SK-N-SH (cell line): ENCODE data around the gene OR6C2.

Experiments used
- CTCF ChIP-seq: fragments of 200-600 bp; sonication (generic); IDR thresholded peaks from 2 replicates; pipeline ENCODE4 v1.6.1; 2017; ENCODE audit warnings: antibody characterized with exemption, mild to moderate bottlenecking, moderate library complexity
- EP300 ChIP-seq, 2 experiments: IDR thresholded peaks; 2 replicates each; pipeline versions ENCODE4 v1.4.0 to v1.6.1; 2012; ENCODE audit warnings: borderline replicate concordance in 1 of 2, low read depth in 1 of 2, low read length in 1 of 2
- EZH2phosphoT487 ChIP-seq: fragments of 200-600 bp; sonication (generic); IDR thresholded peaks from 2 replicates; pipeline ENCODE4 v1.6.1; 2017; ENCODE audit warnings: low read depth, mixed run types, mild to moderate bottlenecking, antibody characterized with exemption, moderate library complexity, borderline replicate concordance
- POLR2AphosphoS5 ChIP-seq: IDR thresholded peaks from 2 replicates; pipeline ENCODE4 v1.6.1; 2012; ENCODE audit warnings: low read depth, low read length
- RFX5 ChIP-seq: IDR thresholded peaks from 2 replicates; pipeline ENCODE4 v1.6.1; 2012; ENCODE audit warnings: mild to moderate bottlenecking, improper control_type of control experiment, low read length
- SIN3A ChIP-seq: IDR thresholded peaks from 2 replicates; pipeline ENCODE4 v1.6.1; 2012; ENCODE audit warnings: low read depth, mild to moderate bottlenecking, low read length, moderate library complexity, borderline replicate concordance
- TAF1 ChIP-seq: IDR thresholded peaks from 2 replicates; pipeline ENCODE4 v1.6.1; 2012; ENCODE audit warnings: low read depth, mild to moderate bottlenecking, low read length, moderate library complexity, borderline replicate concordance
- TCF12 ChIP-seq: IDR thresholded peaks from 2 replicates; pipeline ENCODE4 v1.4.0; 2012
- USF1 ChIP-seq: IDR thresholded peaks from 2 replicates; pipeline ENCODE4 v1.4.0; 2012; ENCODE audit warnings: low read depth, borderline replicate concordance
- USF2 ChIP-seq: fragments of 150-350 bp; IDR thresholded peaks from 2 replicates; pipeline ENCODE4 v1.6.1; 2017; ENCODE audit warnings: antibody characterized with exemption, low read length, low read depth, borderline replicate concordance

- TF ChIP-seq TCF12 (no peak), CTCF (no peak), EZH2phosphoT487 (no peak), POLR2AphosphoS5 (no peak), EP300 (IDR thresholded peaks at IDR 0.05; ENCODE audit: borderline replicate concordance in 1 of 2, low read depth in 1 of 2, low read length in 1 of 2) (no peak), USF2 (no peak), TAF1 (no peak), RFX5 (no peak), USF1 (no peak), SIN3A (no peak)
Measured at GRCh38 chr12:55443776-55444175, at the start of gene OR6C2.
